Measurements from ENCODE around the gene RNF212.

Gene RNF212

DNA sequence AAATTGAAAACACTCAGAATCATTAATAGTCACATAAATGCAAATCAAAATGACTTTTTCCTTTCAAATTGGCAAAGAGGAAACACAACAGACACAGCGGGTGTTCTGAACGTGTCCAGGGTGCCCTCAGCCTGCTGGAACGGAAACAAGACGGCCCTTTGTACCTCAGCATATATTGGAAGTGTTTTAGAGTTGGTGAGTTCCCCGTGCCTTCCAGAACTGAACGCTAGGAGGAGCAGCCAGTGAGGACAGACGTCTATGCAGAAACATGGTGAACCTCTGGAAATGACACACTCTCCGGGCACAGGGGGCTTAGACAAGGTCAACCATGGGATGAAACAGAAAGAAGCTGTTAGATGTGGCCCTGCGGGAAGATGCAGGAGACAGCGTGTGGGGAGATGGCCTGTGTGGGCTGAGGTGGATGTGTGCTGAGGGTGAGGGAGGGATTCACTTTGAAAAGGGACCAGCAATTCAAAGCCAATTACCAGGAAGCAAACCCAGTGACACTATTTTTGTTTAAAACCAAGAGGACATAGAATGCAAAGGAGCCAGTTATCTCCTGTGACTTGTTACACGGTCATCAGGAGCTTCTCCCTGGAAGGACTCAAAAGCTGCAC, 40.4 kb downstream of the RNF212 start:
- TF ChIP-seq, protein P1, sequence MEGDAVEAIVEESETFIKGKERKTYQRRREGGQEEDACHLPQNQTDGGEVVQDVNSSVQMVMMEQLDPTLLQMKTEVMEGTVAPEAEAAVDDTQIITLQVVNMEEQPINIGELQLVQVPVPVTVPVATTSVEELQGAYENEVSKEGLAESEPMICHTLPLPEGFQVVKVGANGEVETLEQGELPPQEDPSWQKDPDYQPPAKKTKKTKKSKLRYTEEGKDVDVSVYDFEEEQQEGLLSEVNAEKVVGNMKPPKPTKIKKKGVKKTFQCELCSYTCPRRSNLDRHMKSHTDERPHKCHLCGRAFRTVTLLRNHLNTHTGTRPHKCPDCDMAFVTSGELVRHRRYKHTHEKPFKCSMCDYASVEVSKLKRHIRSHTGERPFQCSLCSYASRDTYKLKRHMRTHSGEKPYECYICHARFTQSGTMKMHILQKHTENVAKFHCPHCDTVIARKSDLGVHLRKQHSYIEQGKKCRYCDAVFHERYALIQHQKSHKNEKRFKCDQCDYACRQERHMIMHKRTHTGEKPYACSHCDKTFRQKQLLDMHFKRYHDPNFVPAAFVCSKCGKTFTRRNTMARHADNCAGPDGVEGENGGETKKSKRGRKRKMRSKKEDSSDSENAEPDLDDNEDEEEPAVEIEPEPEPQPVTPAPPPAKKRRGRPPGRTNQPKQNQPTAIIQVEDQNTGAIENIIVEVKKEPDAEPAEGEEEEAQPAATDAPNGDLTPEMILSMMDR (conservative IDR thresholded peaks at IDR 0.05; ENCODE audit: low read depth, low read length): peak; percentile 92
- peak; percentile 76 for DNase-seq (ENCODE audit: low read depth)
- no peak overlapping the region for H3K4me3 ChIP-seq (ENCODE audit: low read depth, low read length)

DNA sequence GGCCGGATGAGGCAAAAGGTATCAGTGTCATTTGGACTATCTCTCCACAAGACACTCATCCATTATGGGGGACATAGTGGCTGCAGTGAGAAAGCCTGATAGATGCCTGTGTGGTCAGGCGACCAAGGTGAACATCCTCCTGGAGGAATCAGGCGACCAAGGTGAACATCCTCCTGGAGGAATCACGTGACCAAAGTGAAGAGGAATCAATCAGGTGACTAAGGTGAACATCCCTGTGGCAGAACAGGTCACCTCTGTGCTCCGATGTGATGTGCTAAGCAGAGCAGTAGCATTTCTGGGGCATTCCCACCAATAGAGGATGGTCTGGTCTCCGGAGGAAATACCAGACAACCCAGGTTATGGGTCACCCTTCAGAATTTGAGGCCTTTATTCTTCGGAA, 44.0 kb downstream of the RNF212 start:
- TF ChIP-seq, protein P1 (conservative IDR thresholded peaks at IDR 0.05; ENCODE audit: low read depth, low read length): no peak
- no peak for DNase-seq (ENCODE audit: low read depth)
- no peak overlapping the region for H3K4me3 ChIP-seq (ENCODE audit: low read depth, low read length)

DNA sequence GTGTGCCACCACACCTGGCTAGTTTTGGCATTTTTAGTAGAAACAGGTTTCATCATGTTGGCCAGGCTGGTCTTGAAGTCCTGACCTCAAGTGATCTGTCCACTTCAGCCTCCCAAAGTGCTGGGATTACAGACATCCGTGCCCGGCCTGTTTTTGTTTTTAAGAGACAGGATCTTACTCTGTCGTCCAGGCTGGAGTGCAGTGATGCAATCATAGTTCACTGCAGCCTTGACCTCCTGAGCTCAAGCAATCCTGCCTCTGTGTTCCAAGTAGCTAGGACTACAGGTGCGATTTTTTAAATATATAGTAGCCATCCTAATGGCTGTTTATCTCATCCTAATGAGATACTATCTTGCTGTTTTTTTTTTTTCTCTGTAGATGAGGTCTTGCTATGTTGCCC, 47.6 kb downstream of the RNF212 start:
- H3K4me3 ChIP-seq (ENCODE audit: low read depth, low read length): no peak overlapping the region

DNA sequence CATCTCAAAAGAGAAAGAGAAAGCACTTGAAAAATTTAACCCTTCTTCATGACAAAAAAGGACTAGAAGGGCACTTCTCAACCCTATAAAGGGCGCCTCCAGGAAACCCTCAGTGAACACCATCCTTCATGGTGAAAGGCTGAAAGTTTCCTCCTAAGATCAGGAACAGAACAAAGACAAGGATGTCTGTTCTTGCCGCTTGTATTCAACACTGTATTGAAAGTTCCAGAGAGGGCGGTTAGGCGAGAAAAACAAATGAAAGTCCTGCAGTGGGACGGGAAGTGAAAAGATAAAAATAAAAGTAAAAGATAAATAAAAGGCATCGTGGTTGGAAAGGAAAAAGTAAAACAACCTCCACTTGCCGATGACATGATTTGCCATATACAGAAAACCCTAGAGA, 50.9 kb downstream of the RNF212 start:
- TF ChIP-seq, protein P1 (conservative IDR thresholded peaks at IDR 0.05; ENCODE audit: low read depth, low read length): no peak
- no peak overlapping the region for H3K4me3 ChIP-seq (ENCODE audit: low read depth, low read length)
- DNase-seq (ENCODE audit: low read depth): no peak

More for the DNA sequence above, 47.6 kb downstream of the RNF212 start:
- no peak for DNase-seq (ENCODE audit: low read depth)
- TF ChIP-seq, protein P1 (conservative IDR thresholded peaks at IDR 0.05; ENCODE audit: low read depth, low read length): no peak

DNA sequence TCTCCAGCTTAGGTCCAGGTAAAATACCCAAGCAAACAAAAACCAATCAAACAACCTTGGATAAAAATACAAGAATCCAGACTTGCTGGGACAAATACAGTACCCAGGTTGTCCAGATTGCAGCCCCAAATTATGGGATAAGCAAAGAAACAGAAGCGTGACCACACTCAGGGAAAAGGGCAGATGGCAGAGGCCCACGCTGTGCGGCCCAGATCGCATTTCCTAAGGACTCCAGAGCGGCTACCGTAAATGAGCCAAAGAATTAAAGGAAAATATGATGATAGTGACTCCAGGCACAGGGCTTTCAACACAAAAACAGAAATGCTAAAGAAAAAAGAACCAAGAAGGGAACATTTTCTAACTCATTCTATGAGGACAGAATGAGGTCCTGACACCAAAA, 51.6 kb downstream of the RNF212 start:
- no peak overlapping the region for H3K4me3 ChIP-seq (ENCODE audit: low read depth, low read length)
- TF ChIP-seq, protein P1 (conservative IDR thresholded peaks at IDR 0.05; ENCODE audit: low read depth, low read length): no peak
- DNase-seq (ENCODE audit: low read depth): no peak

DNA sequence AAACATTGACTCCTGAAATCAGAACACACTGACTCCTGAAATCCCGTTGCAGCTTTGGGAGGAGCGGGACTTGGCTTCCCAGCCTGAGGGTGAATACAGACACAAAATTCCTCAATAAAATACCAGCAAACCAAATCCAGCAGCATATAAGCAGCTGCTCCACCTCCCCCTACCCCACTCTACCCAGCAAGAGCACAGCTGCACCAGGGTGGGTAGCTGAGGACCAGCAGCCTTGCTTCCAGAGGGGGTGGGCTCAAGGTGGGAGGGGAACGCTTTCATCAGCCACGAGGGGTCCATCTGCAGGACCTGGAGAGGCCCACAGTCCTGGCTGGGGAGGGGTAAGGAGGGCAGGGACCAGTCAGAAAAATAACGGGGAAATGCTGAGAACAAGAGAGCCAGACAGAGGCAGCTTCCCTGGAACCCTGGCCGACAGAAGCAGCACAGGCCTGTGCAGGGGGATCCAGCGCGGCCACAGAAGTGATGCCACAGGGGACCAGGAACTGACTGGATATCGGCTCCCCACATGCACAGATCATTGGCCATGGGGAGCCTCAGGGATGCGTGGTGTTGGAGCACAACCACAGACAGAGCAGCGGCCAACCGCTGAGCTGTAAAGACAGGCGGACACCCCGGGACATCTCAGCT, 52.2 kb downstream of the RNF212 start:
- DNase-seq (ENCODE audit: low read depth): no peak
- H3K4me3 ChIP-seq (ENCODE audit: low read depth, low read length): no peak overlapping the region
- TF ChIP-seq, protein P1 (conservative IDR thresholded peaks at IDR 0.05; ENCODE audit: low read depth, low read length): no peak

DNA sequence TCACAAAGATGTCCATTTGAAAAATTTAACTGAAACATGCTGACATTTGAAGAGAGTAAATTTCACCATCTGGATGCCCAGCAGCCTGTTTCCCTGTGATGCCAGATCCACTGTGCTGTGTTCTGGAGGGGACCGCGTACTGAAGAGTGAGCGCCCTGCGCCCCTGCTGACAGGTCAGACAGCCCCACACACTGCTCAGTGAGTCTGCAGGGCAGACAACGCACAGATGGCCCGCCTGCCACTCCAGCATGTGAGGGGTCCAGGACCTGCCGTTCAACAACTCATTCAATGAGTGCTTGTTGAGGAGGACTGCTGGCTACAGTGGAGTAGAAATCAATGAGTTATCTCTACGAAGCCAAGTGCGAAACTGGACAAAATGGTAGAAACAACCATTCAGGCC, 52.7 kb downstream of the RNF212 start:
- no peak overlapping the region for H3K4me3 ChIP-seq (ENCODE audit: low read depth, low read length)
- DNase-seq (ENCODE audit: low read depth): no peak
- TF ChIP-seq, protein P1 (conservative IDR thresholded peaks at IDR 0.05; ENCODE audit: low read depth, low read length): no peak

Data from choroid plexus epithelial cell (primary cell).